Measurements from ENCODE around the gene SMYD5. TPM values are rescaled to one million over a fixed set of nuclear protein-coding genes. Genes with fewer than 3 reads are reported as not detected.

SMYD5 gene
- total and polyA plus RNA-seq, 2 experiments from 2014 or later = 15.0 to 20.1 TPM

GRCh38 chr2:73175663-73176204 is 38.3 kb upstream of the SMYD5 start:
- WGBS, 2 experiments (ENCODE audit: low coverage in 1 of 2, low lambda C conversion rate in 2 of 2, missing lambda C conversion rate in 2 of 2) = 2% methylated on average over 29 to 52 of the region's 59 CpGs
- Histone ChIP-seq H3K79me2 (ENCODE audit: insufficient read depth) (no peaks in the 10 kb centered on the region), H3K27ac (no peak overlapping the region), H3F3A (ENCODE audit: insufficient read depth) (0 out of 2 replicates have a peak, but pooled peaks cover 3% of the 10 kb centered on the region), H3K4me1 (ENCODE audit: insufficient read depth) (no peaks in the 10 kb centered on the region), H3K4me2 (ENCODE audit: unreplicated experiment) (peak overlapping the region; percentile 68), H3K36me3 (ENCODE audit: low read depth) (no peaks in the 10 kb centered on the region), H3K9me2 (ENCODE audit: insufficient read depth) (no peaks in the 10 kb centered on the region), H3K9me3 (ENCODE audit: low read depth) (no peaks in the 10 kb centered on the region), H4K20me1 (ENCODE audit: insufficient read depth) (no peaks in the 10 kb centered on the region), H3K4me3 (peak overlapping the region; percentile 87), H3K9ac (peak overlapping the region; percentile 47), H2AFZ (peak overlapping the region; percentile 98), H3K27me3 (replicated peaks; ENCODE audit: insufficient read depth) (peaks cover 21% of the 10 kb centered on the region)
- in situ Hi-C loops (cut with MboI) = no loop called here
- no peak for TF ChIP-seq EZH2 (IDR thresholded peaks at IDR 0.05; ENCODE audit: insufficient read depth, poor library complexity, severe bottlenecking)
- no peak for TF ChIP-seq EZH2phosphoT487 (IDR thresholded peaks at IDR 0.05; ENCODE audit: insufficient read depth, low read depth)
- peak; percentile 87 for DNase-seq

- Histone ChIP-seq H3K4me1 (ENCODE audit: insufficient read depth) (no peaks in the 10 kb centered on the region), H3K36me3 (ENCODE audit: low read depth) (no peaks in the 10 kb centered on the region), H2AFZ (peak overlapping the region; percentile 98), H3K9me3 (ENCODE audit: low read depth) (no peaks in the 10 kb centered on the region), H3K79me2 (ENCODE audit: insufficient read depth) (no peaks in the 10 kb centered on the region), H3K9me2 (ENCODE audit: insufficient read depth) (no peaks in the 10 kb centered on the region), H3K27ac (no peak overlapping the region), H3K4me3 (peak overlapping the region; percentile 87), H3K9ac (peak overlapping the region; percentile 75), H4K20me1 (ENCODE audit: insufficient read depth) (no peaks in the 10 kb centered on the region), H3K27me3 (replicated peaks; ENCODE audit: insufficient read depth) (peaks cover 26% of the 10 kb centered on the region), H3K4me2 (ENCODE audit: unreplicated experiment) (peak overlapping the region; percentile 89), H3F3A (ENCODE audit: insufficient read depth) (0 out of 2 replicates have a peak, but pooled peaks cover 3% of the 10 kb centered on the region)
- in situ Hi-C loops (cut with MboI) = no loop called here
- DNase-seq = peak; percentile 41
- 7 to 19% methylated on average over 15 to 31 of the region's 31 CpGs for WGBS, 2 experiments (ENCODE audit: low coverage in 1 of 2, low lambda C conversion rate in 2 of 2, missing lambda C conversion rate in 2 of 2)
- TF ChIP-seq EZH2 (IDR thresholded peaks at IDR 0.05; ENCODE audit: insufficient read depth, poor library complexity, severe bottlenecking) = no peak
- no peak for TF ChIP-seq EZH2phosphoT487 (IDR thresholded peaks at IDR 0.05; ENCODE audit: insufficient read depth, low read depth)
These were observed 37.7 kb upstream of the SMYD5 start for GRCh38 chr2:73176205-73176880.

GRCh38 chr2:73176881-73177644 is 37.0 kb upstream of the SMYD5 start:
- in situ Hi-C loops (cut with MboI) = no loop called here
- no peaks in the 10 kb centered on the region for H3K36me3 ChIP-seq (ENCODE audit: low read depth)
- no peaks in the 10 kb centered on the region for H3K4me1 ChIP-seq (ENCODE audit: insufficient read depth)
- no peak overlapping the region for H3K27ac ChIP-seq
- no peaks in the 10 kb centered on the region for H3K9me2 ChIP-seq (ENCODE audit: insufficient read depth)
- H3K4me3 ChIP-seq = peak overlapping the region; percentile 87
- peak overlapping the region; percentile 75 for H3K9ac ChIP-seq
- H4K20me1 ChIP-seq (ENCODE audit: insufficient read depth) = no peaks in the 10 kb centered on the region
- peaks cover 27% of the 10 kb centered on the region for H3K27me3 ChIP-seq (replicated peaks; ENCODE audit: insufficient read depth)
- no peaks in the 10 kb centered on the region for H3K9me3 ChIP-seq (ENCODE audit: low read depth)
- DNase-seq = peak; percentile 93
- WGBS, 2 experiments (ENCODE audit: low coverage in 1 of 2, low lambda C conversion rate in 2 of 2, missing lambda C conversion rate in 2 of 2) = 2% methylated on average over 48 to 56 of the region's 56 CpGs
- peak overlapping the region; percentile 98 for H2AFZ ChIP-seq
- H3K79me2 ChIP-seq (ENCODE audit: insufficient read depth) = no peaks in the 10 kb centered on the region
- peak overlapping the region; percentile 89 for H3K4me2 ChIP-seq (ENCODE audit: unreplicated experiment)
- 0 out of 2 replicates have a peak, but pooled peaks cover 3% of the 10 kb centered on the region for H3F3A ChIP-seq (ENCODE audit: insufficient read depth)
- TF ChIP-seq EZH2 (IDR thresholded peaks at IDR 0.05; ENCODE audit: insufficient read depth, poor library complexity, severe bottlenecking) (no peak), EZH2phosphoT487 (IDR thresholded peaks at IDR 0.05; ENCODE audit: insufficient read depth, low read depth) (no peak)

- Histone ChIP-seq H3K9ac (no peak overlapping the region), H3F3A (ENCODE audit: insufficient read depth) (0 out of 2 replicates have a peak, but pooled peaks cover 3% of the 10 kb centered on the region), H3K9me3 (ENCODE audit: low read depth) (no peaks in the 10 kb centered on the region), H3K27ac (no peak overlapping the region), H3K4me3 (peak overlapping the region; percentile 87), H4K20me1 (ENCODE audit: insufficient read depth) (no peaks in the 10 kb centered on the region), H3K4me1 (ENCODE audit: insufficient read depth) (no peaks in the 10 kb centered on the region), H3K27me3 (replicated peaks; ENCODE audit: insufficient read depth) (peaks cover 27% of the 10 kb centered on the region), H3K36me3 (ENCODE audit: low read depth) (no peaks in the 10 kb centered on the region), H3K4me2 (ENCODE audit: unreplicated experiment) (peak overlapping the region; percentile 89), H2AFZ (peak overlapping the region; percentile 98), H3K9me2 (ENCODE audit: insufficient read depth) (no peaks in the 10 kb centered on the region), H3K79me2 (ENCODE audit: insufficient read depth) (no peaks in the 10 kb centered on the region)
- TF ChIP-seq EZH2phosphoT487 (IDR thresholded peaks at IDR 0.05; ENCODE audit: insufficient read depth, low read depth) (no peak), EZH2 (IDR thresholded peaks at IDR 0.05; ENCODE audit: insufficient read depth, poor library complexity, severe bottlenecking) (no peak)
- in situ Hi-C loops (cut with MboI) = no loop called here
- peak; percentile 5 for DNase-seq
- WGBS, 2 experiments (ENCODE audit: low coverage in 1 of 2, low lambda C conversion rate in 2 of 2, missing lambda C conversion rate in 2 of 2) = 3% methylated on average over 12 of the region's 12 CpGs
These were observed 36.3 kb upstream of the SMYD5 start for GRCh38 chr2:73177645-73178255.
